GM18909 (cell line): ENCODE measurements around the gene CWH43.
"Not testable (repeated sequence)": the region's sequence is repeated elsewhere in the genome, so short reads cannot be mapped to it uniquely, and the experiment has no call there.

Source experiments
- ATAC-seq: cut with Tn5 transposase; IDR thresholded peaks from one replicate; pipeline ENCODE4 v1.9.1; 2021; ENCODE audit warnings: mild to moderate bottlenecking; ENCODE audit not compliant: unreplicated experiment, poor library complexity

Gene CWH43

GRCh38 chr4:48985976-48986653, at the start of gene CWH43:
Gene CWH43, plus strand, starts transcription at chr4:48986275. Its CDS starts 155 bp downstream, at chr4:48986430.
- no peak for ATAC-seq

- no peak for ATAC-seq
These were observed 49.0 kb upstream of the CWH43 start for GRCh38 chr4:48937033-48937432.

- no peak for ATAC-seq
These were observed 47.2 kb upstream of the CWH43 start for GRCh38 chr4:48938831-48939230.

GRCh38 chr4:48939785-48940184, 46.3 kb upstream of the CWH43 start:
- ATAC-seq = no peak

- no peak for ATAC-seq
These were observed 42.7 kb upstream of the CWH43 start for GRCh38 chr4:48943387-48943786.

- no peak for ATAC-seq
These were observed 41.8 kb upstream of the CWH43 start for GRCh38 chr4:48944252-48944651.

- no peak for ATAC-seq
These were observed 41.3 kb upstream of the CWH43 start for GRCh38 chr4:48944756-48945241.

- ATAC-seq = no peak
These were observed 40.1 kb upstream of the CWH43 start for GRCh38 chr4:48945981-48946380.

GRCh38 chr4:48947731-48948130, 38.3 kb upstream of the CWH43 start:
- ATAC-seq = no peak

GRCh38 chr4:48949086-48949485, 37.0 kb upstream of the CWH43 start:
- ATAC-seq = no peak

GRCh38 chr4:48949518-48950219, 36.4 kb upstream of the CWH43 start:
- ATAC-seq = no peak

- no peak for ATAC-seq
These were observed 31.8 kb upstream of the CWH43 start for GRCh38 chr4:48954314-48954713.

- ATAC-seq = not testable (repeated sequence)
These were observed 28.7 kb upstream of the CWH43 start for GRCh38 chr4:48957366-48957765.

- no peak for ATAC-seq
These were observed 27.5 kb upstream of the CWH43 start for GRCh38 chr4:48958582-48958981.

GRCh38 chr4:48960988-48961635, 25.0 kb upstream of the CWH43 start:
- no peak for ATAC-seq

GRCh38 chr4:48962636-48963035, 23.4 kb upstream of the CWH43 start:
- ATAC-seq = no peak

- ATAC-seq = peak; percentile 92
These were observed 22.9 kb upstream of the CWH43 start for GRCh38 chr4:48963042-48963679.

- ATAC-seq = no peak
These were observed 19.0 kb upstream of the CWH43 start for GRCh38 chr4:48967101-48967500.

GRCh38 chr4:48967631-48968030, 18.4 kb upstream of the CWH43 start:
- no peak for ATAC-seq

- no peak for ATAC-seq
These were observed 17.3 kb upstream of the CWH43 start for GRCh38 chr4:48968814-48969213.

- no peak for ATAC-seq
These were observed 15.6 kb upstream of the CWH43 start for GRCh38 chr4:48970471-48970921.
